RPMI7951 (cell line): Measurements from ENCODE around the gene PPFIBP1. TPM values are rescaled to one million over a fixed set of nuclear protein-coding genes. Genes with fewer than 3 reads are reported as not detected.
"Not testable (repeated sequence)": the region's sequence is repeated elsewhere in the genome, so short reads cannot be mapped to it uniquely, and the experiment has no call there.

Experiments used
- DNase-seq: peaks from one replicate; pipeline ENCODE4 v3.0.0-alpha.2; 2012; ENCODE audit warnings: low read depth
- total RNA-seq: library from RNA; depleted of rRNA; stranded (reverse); fragments of >200 nt; shearing (Covaris generic); gene quantifications from 2 replicates; pipeline ENCODE4 v1.2.3, GENCODE V29; 2014

The PPFIBP1 gene
- total RNA-seq, 1 experiment from 2014 or later = 58.0 TPM

DNA sequence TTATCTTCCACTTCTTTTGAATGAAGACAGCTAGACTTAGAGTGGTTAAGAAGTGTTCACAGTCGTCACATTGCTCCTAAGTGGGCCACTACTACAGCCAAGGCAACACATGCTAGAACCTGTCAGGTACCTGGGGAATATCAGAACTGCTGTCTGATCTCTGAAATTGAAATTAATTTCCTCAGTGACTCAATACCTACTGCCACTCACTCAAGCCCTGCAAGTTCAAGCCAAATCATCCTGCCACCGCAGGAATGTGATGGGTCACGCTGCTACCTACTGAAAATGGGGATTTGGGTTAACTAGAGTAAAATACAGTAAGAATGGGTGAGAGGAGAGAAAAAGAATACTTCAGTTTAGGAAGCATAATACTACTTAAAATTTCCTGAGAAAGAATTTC lies 67.7 kb downstream of the PPFIBP1 start:
- not testable (repeated sequence) for DNase-seq

- DNase-seq = peak; percentile 76
Observed at GRCh38 chr12:27592548-27592947, 68.5 kb downstream of the PPFIBP1 start.

DNA sequence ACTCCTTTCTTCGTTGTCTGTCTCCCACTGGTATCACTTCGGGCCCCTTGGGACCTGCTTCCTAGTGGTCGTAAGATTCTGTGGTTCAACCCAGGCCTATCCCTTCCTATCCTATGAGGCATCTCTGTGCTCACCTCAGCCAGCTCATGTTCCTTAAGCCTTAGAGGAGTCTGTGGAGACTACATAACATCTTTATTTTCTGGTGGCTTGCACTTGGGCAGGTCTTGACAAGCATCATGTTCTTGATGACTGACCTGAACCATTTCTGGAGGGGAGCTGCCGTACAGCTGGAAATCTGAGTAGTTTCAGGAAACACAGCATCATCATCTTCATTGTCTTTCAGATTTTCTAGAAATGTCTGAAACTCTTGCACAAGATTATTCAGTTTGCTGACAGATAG lies 69.3 kb downstream of the PPFIBP1 start:
- no peak for DNase-seq

GRCh38 chr12:27595231-27595642 lies 71.2 kb downstream of the PPFIBP1 start:
- peak; percentile 95 for DNase-seq

GRCh38 chr12:27598866-27599265 lies 74.9 kb downstream of the PPFIBP1 start:
- DNase-seq = not testable (repeated sequence)

DNA sequence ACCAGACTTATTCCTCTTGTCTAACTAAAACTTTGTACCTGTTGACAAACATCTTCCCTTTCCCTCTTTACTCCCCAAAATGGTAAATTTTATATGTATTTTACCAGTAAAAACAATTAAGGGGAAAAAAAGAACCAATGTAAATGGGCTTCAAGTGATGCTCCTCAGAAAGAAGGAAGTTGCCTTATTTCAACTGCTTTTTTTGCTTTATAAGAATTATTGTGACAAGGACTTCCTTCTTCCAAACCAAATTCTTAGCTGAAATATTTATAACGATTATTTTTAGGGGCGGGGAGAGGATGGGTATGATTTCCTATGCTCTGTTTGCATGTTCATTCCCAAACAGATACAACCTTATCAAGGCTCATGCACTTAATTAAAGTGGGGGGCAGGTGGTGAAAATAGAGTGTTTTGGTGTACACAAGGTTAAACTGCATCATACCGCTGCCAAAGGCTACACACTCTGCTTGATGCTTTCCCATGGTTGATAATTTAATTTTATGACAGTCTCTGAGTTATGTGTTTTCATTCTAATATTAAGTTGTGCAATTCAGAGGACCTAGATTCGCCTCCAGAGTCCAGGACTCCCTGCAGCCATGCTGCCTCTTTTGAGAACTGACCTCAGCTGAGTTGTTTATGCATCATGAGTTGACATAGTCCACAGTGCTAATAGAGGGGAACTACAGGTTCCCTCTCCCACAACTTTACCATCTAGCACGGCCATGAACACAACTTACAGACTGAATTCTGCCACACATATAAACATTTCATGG lies 77.2 kb downstream of the PPFIBP1 start:
- DNase-seq = not testable (repeated sequence)

DNA sequence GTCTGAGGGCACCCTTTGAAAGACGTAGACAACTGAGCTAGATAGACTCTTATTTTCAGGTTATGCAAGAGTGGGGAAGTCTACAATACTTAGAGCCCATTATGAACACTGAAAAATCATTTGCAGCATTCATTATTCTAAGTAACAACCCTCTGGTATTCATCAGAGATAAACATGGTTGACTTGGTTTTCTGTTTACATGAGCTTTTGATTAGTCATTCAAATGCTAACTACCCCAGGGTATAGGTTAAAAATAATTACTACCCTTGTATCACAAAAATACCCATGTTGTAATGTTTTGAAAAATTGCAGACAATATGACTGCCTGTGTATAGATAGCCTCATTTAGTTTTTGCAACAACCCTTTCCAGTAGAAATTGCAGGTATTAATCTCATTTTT lies 78.5 kb downstream of the PPFIBP1 start:
- peak; percentile 42 for DNase-seq

GRCh38 chr12:27604431-27604830 lies 80.4 kb downstream of the PPFIBP1 start:
- peak; percentile 36 for DNase-seq

GRCh38 chr12:27606986-27607385 lies 83.0 kb downstream of the PPFIBP1 start:
- no peak for DNase-seq

DNA sequence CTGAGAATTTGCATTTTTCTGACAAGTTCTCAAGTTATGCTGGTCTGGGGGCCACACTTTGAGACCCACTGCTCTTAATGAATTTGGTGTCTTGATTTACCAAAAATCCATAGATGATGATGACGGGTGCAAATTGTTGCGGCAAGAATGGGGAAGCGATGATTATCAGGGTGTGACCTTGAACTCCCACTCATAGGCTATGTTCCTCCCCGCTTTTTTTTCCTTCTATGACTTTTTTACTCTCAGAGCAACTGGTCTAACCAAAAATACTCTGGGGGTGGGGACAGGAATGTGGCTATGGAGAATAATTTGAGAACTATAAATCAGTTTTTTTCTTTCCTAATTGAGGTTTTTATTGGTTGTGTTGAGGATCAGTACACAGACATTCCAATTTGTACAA lies 83.6 kb downstream of the PPFIBP1 start:
- no peak for DNase-seq

GRCh38 chr12:27608890-27609289 lies 84.9 kb downstream of the PPFIBP1 start:
- DNase-seq = no peak

DNA sequence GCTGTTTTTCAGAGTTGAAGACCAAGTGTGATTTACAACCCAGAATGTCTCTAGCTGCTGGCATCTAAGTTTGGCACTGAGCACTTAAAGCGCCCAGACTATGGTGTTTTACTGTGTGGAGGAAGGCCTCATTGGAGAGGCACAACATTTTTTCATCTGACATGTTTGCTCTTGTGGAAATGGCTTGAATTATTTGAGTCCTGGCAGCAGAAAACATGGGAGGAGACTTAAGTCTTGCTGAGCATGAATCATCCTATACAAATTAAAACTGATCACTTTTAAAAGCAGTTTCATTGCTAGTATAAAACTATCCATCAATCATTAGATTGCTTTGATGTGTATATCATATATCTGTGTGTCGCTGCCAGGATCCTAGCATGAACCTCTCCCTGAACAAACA lies 86.4 kb downstream of the PPFIBP1 start:
- peak; percentile 60 for DNase-seq

DNA sequence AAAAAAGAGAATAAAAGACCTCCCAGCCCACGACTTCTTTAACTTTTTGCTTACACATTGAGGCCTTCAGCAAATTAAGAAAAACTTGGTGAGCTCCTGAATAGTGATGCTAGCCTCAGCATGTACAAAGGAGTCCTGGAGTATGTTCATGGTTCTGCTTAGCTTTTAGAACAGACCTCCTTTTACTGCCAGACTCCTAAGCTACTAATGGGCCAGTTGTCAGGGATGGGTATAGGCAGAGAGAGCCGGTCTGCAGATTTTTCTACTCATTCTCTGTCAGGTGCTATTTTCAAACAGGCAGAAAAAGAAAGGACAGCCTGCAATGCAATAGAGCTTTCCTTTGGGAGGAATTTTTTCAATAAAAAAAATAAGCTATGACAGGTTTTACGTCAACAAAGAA lies 90.4 kb downstream of the PPFIBP1 start:
- DNase-seq = no peak

GRCh38 chr12:27614866-27615265 lies 90.9 kb downstream of the PPFIBP1 start:
- no peak for DNase-seq

- DNase-seq = peak; percentile 67
Observed at GRCh38 chr12:27615331-27615891, 91.4 kb downstream of the PPFIBP1 start.

GRCh38 chr12:27616356-27617142 lies 92.5 kb downstream of the PPFIBP1 start:
- peak; percentile 58 for DNase-seq

DNA sequence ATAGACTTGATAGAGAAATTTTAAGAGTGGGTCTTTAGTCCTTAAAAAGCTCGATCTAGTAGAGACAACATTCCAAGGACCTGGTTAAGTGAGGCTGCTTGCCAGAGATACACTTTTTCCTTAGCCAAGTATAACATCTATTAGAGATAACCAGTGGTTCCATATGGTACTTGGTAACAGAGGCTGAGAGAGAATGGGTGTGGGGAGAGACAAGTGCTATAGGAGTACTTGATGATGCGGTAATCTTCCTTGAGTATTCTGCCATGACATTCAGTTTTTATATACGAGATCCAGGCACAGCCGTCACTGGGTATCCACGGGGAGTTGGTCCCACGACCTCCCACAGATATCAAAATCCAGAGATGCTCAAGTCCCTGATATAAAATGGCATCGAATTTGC lies 94.8 kb downstream of the PPFIBP1 start:
- DNase-seq = peak; percentile 51

DNA sequence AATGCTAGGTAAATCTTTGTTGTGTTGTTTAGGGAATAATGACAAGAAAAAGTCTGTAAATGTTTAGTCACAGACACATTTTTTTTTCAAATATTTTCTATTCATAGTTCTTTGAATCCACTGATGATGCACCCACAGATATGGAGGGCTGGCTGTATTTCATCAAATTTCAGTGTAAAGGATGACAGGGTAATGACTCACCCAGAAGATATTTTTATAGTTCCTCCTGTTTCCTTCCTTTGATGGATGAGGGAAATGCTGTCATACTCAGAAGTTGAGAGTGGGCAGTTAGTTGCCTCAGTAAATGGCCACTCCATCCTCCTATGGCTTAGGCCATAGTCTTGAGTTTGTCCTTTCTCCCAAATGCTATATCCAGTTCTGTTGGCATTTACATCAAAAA lies 95.3 kb downstream of the PPFIBP1 start:
- DNase-seq = peak; percentile 90

GRCh38 chr12:27620121-27620520 lies 96.1 kb downstream of the PPFIBP1 start:
- DNase-seq = peak; percentile 61

GRCh38 chr12:27622436-27623195 lies 98.6 kb downstream of the PPFIBP1 start:
- DNase-seq = peak; percentile 60

DNA sequence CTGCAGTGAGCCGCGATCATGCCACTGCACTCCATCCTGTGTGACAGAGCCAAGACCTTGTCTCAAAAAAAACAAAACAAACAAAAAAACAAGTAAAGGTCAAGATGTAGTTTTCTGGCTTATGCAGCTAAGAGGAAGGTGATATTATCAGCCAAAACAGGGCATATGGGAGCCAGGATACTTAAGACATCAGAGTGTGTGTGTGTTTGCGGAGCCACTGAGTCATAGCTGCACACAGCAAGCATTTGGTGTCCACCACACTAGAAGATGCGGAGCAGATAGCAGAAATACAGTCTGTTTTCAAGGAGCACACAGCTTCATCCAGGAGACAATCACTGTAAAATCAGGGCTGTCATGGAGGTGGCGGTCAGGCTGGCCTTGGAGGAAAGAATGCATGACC lies 99.6 kb downstream of the PPFIBP1 start:
- peak; percentile 63 for DNase-seq

DNA sequence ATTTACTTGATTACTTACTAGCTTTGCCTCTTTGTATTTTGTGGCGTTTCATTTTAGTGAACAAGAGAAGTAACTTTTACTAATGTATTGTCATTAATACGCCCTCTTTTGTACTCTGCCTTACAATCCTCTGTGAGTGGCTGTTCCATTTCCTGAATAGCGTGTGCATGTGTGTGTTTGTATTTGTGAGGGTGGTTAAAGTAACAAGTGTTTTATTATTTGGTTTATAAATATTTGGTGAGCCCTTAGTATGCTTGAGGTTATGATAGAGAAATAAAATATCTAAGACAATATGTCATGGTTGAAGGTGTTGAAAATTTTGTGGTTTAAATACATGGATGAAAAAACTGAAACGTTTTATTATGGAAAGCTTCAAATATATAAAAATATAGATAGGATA lies 100.6 kb downstream of the PPFIBP1 start:
- DNase-seq = no peak
